IMR-90 (cell line): Measurements from ENCODE around the gene HHIPL1. TPM values are rescaled to one million over a fixed set of nuclear protein-coding genes. Genes with fewer than 3 reads are reported as not detected.

Experiments
- ATAC-seq: fragments of 200-7000 bp; cut with Tn5 transposase; 2 replicates; pipeline ENCODE4 v1.9.1; 2020; ENCODE audit warnings: low read depth, mild to moderate bottlenecking, moderate library complexity
- BruUV-seq: library from RNA; stranded (reverse); fragments of 400-500 nt; replicated peaks from 2 replicates; lab custom pipeline; 2021; lab: Mats Ljungman, UMichigan
- CTCF ChIA-PET: fragments of 300-600 bp; formaldehyde crosslinking; extraction: SDS; loops from one replicate; lab custom pipeline; 2021; ENCODE audit warnings: antibody characterized with exemption; lab: Yijun Ruan, JAX
- POLR2A ChIA-PET: fragments of 300-600 bp; sonication (Branson Sonifier 250); formaldehyde crosslinking; loops from one replicate; lab custom pipeline; 2022; ENCODE audit warnings: antibody characterized with exemption; ENCODE audit not compliant: unreplicated experiment; lab: Charles Lee
- DNase-seq: peaks from one replicate; pipeline ENCODE4 v3.0.0; 2013
- H2AFZ ChIP-seq: replicated peaks from 2 replicates; pipeline ENCODE3; 2013; ENCODE audit warnings: low read length, mild to moderate bottlenecking; ENCODE audit not compliant: poor library complexity
- H2AK5ac ChIP-seq: 2 replicates; pipeline ENCODE4 v1.6.1; 2013; ENCODE audit warnings: low read depth, low read length, inconsistent platforms
- H2AK9ac ChIP-seq: replicated peaks from 2 replicates; pipeline ENCODE3; 2013; ENCODE audit warnings: mild to moderate bottlenecking, low read depth, low read length, moderate library complexity; ENCODE audit not compliant: poor library complexity
- H2BK120ac ChIP-seq: 2 replicates; pipeline ENCODE4 v1.6.1; 2013; ENCODE audit warnings: low read depth, low read length, inconsistent platforms
- H2BK15ac ChIP-seq: 3 replicates; pipeline ENCODE4 v1.6.1; 2013; ENCODE audit warnings: low read depth, low read length, inconsistent platforms
- H2BK20ac ChIP-seq: 2 replicates; pipeline ENCODE4 v1.6.1; 2013; ENCODE audit warnings: low read depth, mild to moderate bottlenecking, inconsistent platforms, low read length, moderate library complexity
- H2BK5ac ChIP-seq: 2 replicates; pipeline ENCODE4 v1.6.1; 2013; ENCODE audit warnings: mild to moderate bottlenecking, low read depth, low read length, inconsistent platforms; ENCODE audit not compliant: poor library complexity, severe bottlenecking
- H3K14ac ChIP-seq: replicated peaks from 2 replicates; pipeline ENCODE4 v1.6.1; 2013; ENCODE audit warnings: low read depth, low read length, inconsistent platforms
- H3K18ac ChIP-seq: 2 replicates; pipeline ENCODE4 v1.6.1; 2013; ENCODE audit warnings: low read depth, low read length, control low read depth
- H3K23ac ChIP-seq: 2 replicates; pipeline ENCODE4 v1.6.1; 2013; ENCODE audit warnings: low read depth, low read length, inconsistent platforms
- H3K27ac ChIP-seq: 2 replicates; pipeline ENCODE4 v1.5.1; 2013; ENCODE audit warnings: mild to moderate bottlenecking, control low read depth, low read length; ENCODE audit not compliant: insufficient read depth
- H3K27me3 ChIP-seq: 2 replicates; pipeline ENCODE4 v1.6.1; 2013; ENCODE audit warnings: low read length; ENCODE audit not compliant: control insufficient read depth, insufficient read depth
- H3K36me3 ChIP-seq: 2 replicates; pipeline ENCODE4 v1.6.1; 2013; ENCODE audit warnings: low read length, mixed read lengths; ENCODE audit not compliant: control insufficient read depth, insufficient read depth
- H3K4ac ChIP-seq: 2 replicates; pipeline ENCODE4 v1.6.1; 2013; ENCODE audit warnings: low read depth, low read length, inconsistent platforms
- H3K4me1 ChIP-seq: 2 replicates; pipeline ENCODE4 v1.6.1; 2013; ENCODE audit warnings: low read length, mixed read lengths; ENCODE audit not compliant: control insufficient read depth, insufficient read depth
- H3K4me2 ChIP-seq: 2 replicates; pipeline ENCODE4 v1.6.1; 2013; ENCODE audit warnings: low read depth, mild to moderate bottlenecking, control low read depth, low read length, moderate library complexity
- H3K4me3 ChIP-seq: 2 replicates; pipeline ENCODE4 v1.5.1; 2013; ENCODE audit warnings: low read depth, mild to moderate bottlenecking, control low read depth, low read length, moderate library complexity; ENCODE audit not compliant: insufficient read depth
- H3K56ac ChIP-seq: 2 replicates; pipeline ENCODE4 v1.6.1; 2013; ENCODE audit warnings: low read length, inconsistent platforms; ENCODE audit not compliant: insufficient read depth; ENCODE audit errors: extremely low read depth
- H3K79me1 ChIP-seq, 2 experiments: 2 replicates each; pipeline ENCODE4 v1.6.1; 2013; ENCODE audit warnings: low read length in 2 of 2, inconsistent platforms in 1 of 2, low read depth in 1 of 2
- H3K9ac ChIP-seq: 2 replicates; pipeline ENCODE4 v1.6.1; 2013; ENCODE audit warnings: low read depth, low read length, control low read depth
- H3K9me1 ChIP-seq: 2 replicates; pipeline ENCODE4 v1.6.1; 2013; ENCODE audit warnings: low read length, inconsistent platforms; ENCODE audit not compliant: insufficient read depth
- H3K9me3 ChIP-seq: 2 replicates; pipeline ENCODE4 v1.6.1; 2013; ENCODE audit warnings: low read length; ENCODE audit not compliant: control insufficient read depth, insufficient read depth
- H4K20me1 ChIP-seq: 2 replicates; pipeline ENCODE4 v1.6.1; 2013; ENCODE audit warnings: low read length, inconsistent platforms; ENCODE audit not compliant: insufficient read depth
- H4K5ac ChIP-seq: 2 replicates; pipeline ENCODE4 v1.6.1; 2013; ENCODE audit warnings: mild to moderate bottlenecking, low read depth, low read length, control low read depth
- H4K8ac ChIP-seq, 2 experiments: 2 replicates each; pipeline ENCODE4 v1.6.1; 2013; ENCODE audit warnings: low read depth in 2 of 2, low read length in 2 of 2, control low read depth in 1 of 2, inconsistent platforms in 1 of 2
- H4K91ac ChIP-seq: 2 replicates; pipeline ENCODE4 v1.6.1; 2013; ENCODE audit warnings: low read depth, low read length, inconsistent platforms; ENCODE audit not compliant: insufficient read depth
- BHLHE40 ChIP-seq: fragments of 150-350 bp; IDR thresholded peaks from 2 replicates; pipeline ENCODE4 v1.6.1; 2016; ENCODE audit warnings: mild to moderate bottlenecking, low read depth, low read length
- CEBPB ChIP-seq: IDR thresholded peaks from 2 replicates; pipeline ENCODE4 v1.6.1; 2012; ENCODE audit warnings: low read depth, low read length, improper control_type of control experiment
- CTCF ChIP-seq: conservative IDR thresholded peaks from 2 replicates; pipeline ENCODE4 v1.5.1; 2012; ENCODE audit warnings: mild to moderate bottlenecking, low read depth, low read length, improper control_type of control experiment
- MAFK ChIP-seq: IDR thresholded peaks from 2 replicates; pipeline ENCODE4 v1.6.1; 2012; ENCODE audit warnings: low read depth, low read length, improper control_type of control experiment
- MAZ ChIP-seq: IDR thresholded peaks from 2 replicates; pipeline ENCODE4 v1.6.1; 2012; ENCODE audit warnings: low read depth, mild to moderate bottlenecking, low read length, improper control_type of control experiment, moderate library complexity, borderline replicate concordance
- MXI1 ChIP-seq: IDR thresholded peaks from 2 replicates; pipeline ENCODE4 v1.6.1; 2012; ENCODE audit warnings: low read depth, mild to moderate bottlenecking, low read length, moderate library complexity, borderline replicate concordance
- NFE2L2 ChIP-seq: fragments of 150-350 bp; IDR thresholded peaks from 2 replicates; pipeline ENCODE4 v1.6.1; 2016; ENCODE audit warnings: low read depth, mild to moderate bottlenecking, low read length
- RAD21 ChIP-seq: IDR thresholded peaks from 2 replicates; pipeline ENCODE4 v1.6.1; 2012; ENCODE audit warnings: low read length, improper control_type of control experiment
- RCOR1 ChIP-seq: IDR thresholded peaks from 2 replicates; pipeline ENCODE4 v1.6.1; 2012; ENCODE audit warnings: mild to moderate bottlenecking, low read length, improper control_type of control experiment; ENCODE audit not compliant: insufficient replicate concordance
- RFX5 ChIP-seq: IDR thresholded peaks from 2 replicates; pipeline ENCODE4 v1.8.0; 2012; ENCODE audit warnings: low read depth, mild to moderate bottlenecking, low read length, moderate library complexity
- SMC3 ChIP-seq: fragments of 150-350 bp; IDR thresholded peaks from 2 replicates; pipeline ENCODE4 v1.6.1; 2016; ENCODE audit warnings: low read depth, mild to moderate bottlenecking, antibody characterized with exemption, low read length, moderate library complexity
- WGBS, 2 experiments: methylation state at CpG; one replicate each; pipeline versions ENCODE4 v1.1.5 to v1.1.7; 2013; ENCODE audit warnings: missing lambda C conversion rate in 2 of 2; ENCODE audit not compliant: insufficient read length in 1 of 2; ENCODE audit errors: extremely low coverage in 2 of 2; 5-methylcytosine and 5-hydroxymethylcytosine counted together
- dilution Hi-C: fragments of 300-500 bp; cut with HindIII; formaldehyde crosslinking; loops from one replicate; pipeline ENCODE4 v1.14.3; 2018; ENCODE audit warnings: low sequenced_read_pairs; ENCODE audit not compliant: unreplicated experiment
- in situ Hi-C: fragments of 300-500 bp; cut with MboI; formaldehyde crosslinking; loops from 3 replicates; pipeline ENCODE4 v1.14.3; 2019; ENCODE audit warnings: low sequenced_read_pairs, inconsistent platforms, mixed read lengths
- intact Hi-C: fragments of 100-400 bp; cut with micrococcal nuclease; formaldehyde crosslinking; loops from 2 replicates; pipeline ENCODE4 v1.10.0; 2022
- polyA plus RNA-seq, 3 experiments: library from polyadenylated mRNA; depleted of rRNA; stranded (reverse); fragments of >200 nt; gene quantifications; 2 replicates each; pipeline ENCODE4 v1.2.3, GENCODE V29; 2012; ENCODE audit warnings: low replicate concordance in 1 of 3
- total RNA-seq: library from RNA; depleted of rRNA; stranded (reverse); fragments of >200 nt; gene quantifications from 2 replicates; pipeline ENCODE4 v1.2.3, GENCODE V29; 2012
- TF ChIP-seq, protein P1 (sequence below): fragments of 150-350 bp; IDR thresholded peaks from 2 replicates; pipeline ENCODE4 v1.6.1; 2016; ENCODE audit warnings: low read depth, mild to moderate bottlenecking, low read length, moderate library complexity, borderline replicate concordance
- TF ChIP-seq, protein P2 (sequence below): fragments of 150-350 bp; IDR thresholded peaks from 2 replicates; pipeline ENCODE4 v1.6.1; 2017; ENCODE audit warnings: mild to moderate bottlenecking, antibody characterized with exemption, low read length, low read depth

HHIPL1 gene
- total and polyA plus RNA-seq, 2 of the 4 experiments (the other 2 are of a cell fraction), result 0.65 to 0.72 TPM

DNA sequence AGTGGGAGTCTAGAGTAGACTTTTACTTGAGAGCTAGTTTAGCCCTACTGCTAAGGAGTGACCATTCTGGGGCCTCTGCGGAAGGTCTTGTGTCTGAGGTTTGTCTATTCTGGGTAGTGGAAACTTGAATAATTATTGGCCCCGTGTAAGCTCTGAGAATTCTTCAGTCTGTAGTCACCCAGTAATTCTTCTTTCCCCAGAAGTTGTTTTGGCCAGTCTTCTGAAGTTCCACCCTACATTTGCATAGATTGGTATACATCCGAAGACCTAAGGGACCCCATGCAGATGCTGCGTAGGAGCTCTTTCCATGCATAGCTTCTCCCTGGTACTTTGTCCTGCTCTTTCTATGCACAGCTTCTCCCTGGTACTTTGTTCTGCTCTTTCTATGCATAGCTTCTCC, 52.0 kb downstream of the HHIPL1 start:
- H3K23ac ChIP-seq, result no peak overlapping the region
- BruUV-seq, result no TSS peak
- no peak overlapping the region for H2BK5ac ChIP-seq
- H4K20me1 ChIP-seq, result no peaks in the 10 kb centered on the region
- H3K27me3 ChIP-seq, result peaks cover 17% of the 10 kb centered on the region
- no peaks in the 10 kb centered on the region for H3K79me1 ChIP-seq
- WGBS, 2 experiments, result 52% methylated on average over 2 of the region's 4 CpGs; no CpG with 5 or more reads in 1 of the 2 experiments
- H3K36me3 ChIP-seq, result no peaks in the 10 kb centered on the region
- H4K8ac ChIP-seq, result no peak overlapping the region
- H3K56ac ChIP-seq, result no peak overlapping the region
- no peaks in the 10 kb centered on the region for H3K9me3 ChIP-seq
- no peak overlapping the region for H2BK120ac ChIP-seq
- no peak overlapping the region for H3K4me2 ChIP-seq
- H3K18ac ChIP-seq, result no peak overlapping the region
- ATAC-seq (no peak), DNase-seq (no peak)
- H2AFZ ChIP-seq, result no peak overlapping the region
- no peak overlapping the region for H3K4me3 ChIP-seq
- in situ Hi-C loops (no loop called here), dilution Hi-C loops (no loop called here), intact Hi-C loops (no loop called here)
- no peak overlapping the region for H3K4ac ChIP-seq
- no peak overlapping the region for H3K9ac ChIP-seq
- no peaks in the 10 kb centered on the region for H3K9me1 ChIP-seq
- ChIA-PET POLR2A (interaction anchor here (0.6 kb wide), 1 partner anchor 261 kb away, joined by 4 read pairs; no protein-coding TSS in a partner anchor), CTCF (no interaction called here)
- no peak overlapping the region for H4K91ac ChIP-seq
- no peak overlapping the region for H4K5ac ChIP-seq
- TF ChIP-seq MAFK (no peak), SMC3 (no peak), MAZ (no peak), RAD21 (no peak), RCOR1 (no peak), MXI1 (no peak), RFX5 (no peak), NFE2L2 (no peak), BHLHE40 (no peak), CEBPB (no peak), CTCF (no peak)
- TF ChIP-seq, protein P1, sequence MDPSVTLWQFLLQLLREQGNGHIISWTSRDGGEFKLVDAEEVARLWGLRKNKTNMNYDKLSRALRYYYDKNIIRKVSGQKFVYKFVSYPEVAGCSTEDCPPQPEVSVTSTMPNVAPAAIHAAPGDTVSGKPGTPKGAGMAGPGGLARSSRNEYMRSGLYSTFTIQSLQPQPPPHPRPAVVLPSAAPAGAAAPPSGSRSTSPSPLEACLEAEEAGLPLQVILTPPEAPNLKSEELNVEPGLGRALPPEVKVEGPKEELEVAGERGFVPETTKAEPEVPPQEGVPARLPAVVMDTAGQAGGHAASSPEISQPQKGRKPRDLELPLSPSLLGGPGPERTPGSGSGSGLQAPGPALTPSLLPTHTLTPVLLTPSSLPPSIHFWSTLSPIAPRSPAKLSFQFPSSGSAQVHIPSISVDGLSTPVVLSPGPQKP, result no peak
- TF ChIP-seq, protein P2, sequence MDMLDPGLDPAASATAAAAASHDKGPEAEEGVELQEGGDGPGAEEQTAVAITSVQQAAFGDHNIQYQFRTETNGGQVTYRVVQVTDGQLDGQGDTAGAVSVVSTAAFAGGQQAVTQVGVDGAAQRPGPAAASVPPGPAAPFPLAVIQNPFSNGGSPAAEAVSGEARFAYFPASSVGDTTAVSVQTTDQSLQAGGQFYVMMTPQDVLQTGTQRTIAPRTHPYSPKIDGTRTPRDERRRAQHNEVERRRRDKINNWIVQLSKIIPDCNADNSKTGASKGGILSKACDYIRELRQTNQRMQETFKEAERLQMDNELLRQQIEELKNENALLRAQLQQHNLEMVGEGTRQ, result no peak
- H3K14ac ChIP-seq, result no peak overlapping the region
- no peak overlapping the region for H3K27ac ChIP-seq
- no peak overlapping the region for H2BK20ac ChIP-seq
- H2BK15ac ChIP-seq, result no peak overlapping the region
- no peaks in the 10 kb centered on the region for H3K4me1 ChIP-seq
- H2AK5ac ChIP-seq, result no peak overlapping the region
- no peak overlapping the region for H2AK9ac ChIP-seq
